ENCODE data around the gene GCN1.

GCN1 gene

GRCh38 chr12:120229487-120230325 lies 35.2 kb upstream of the GCN1 start:
- no peak for DNase-seq

- no peak for DNase-seq
These were observed 34.6 kb upstream of the GCN1 start for GRCh38 chr12:120229071-120229486.

GRCh38 chr12:120228291-120229070 lies 34.0 kb upstream of the GCN1 start:
- DNase-seq = peak; percentile 71 to 72

DNA sequence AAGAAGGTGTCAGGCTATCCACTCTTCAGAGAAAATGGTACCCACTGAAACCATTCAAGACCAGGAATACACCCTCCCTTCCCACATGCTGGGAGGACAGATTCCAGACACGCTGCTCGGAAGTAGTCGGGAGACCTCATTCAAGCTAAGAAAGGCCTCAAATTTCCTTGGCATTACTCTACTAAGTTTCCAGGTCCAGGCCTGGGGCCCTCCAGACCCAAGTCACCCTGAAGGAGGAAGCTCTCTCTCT lies 33.5 kb upstream of the GCN1 start:
- DNase-seq = no peak

DNA sequence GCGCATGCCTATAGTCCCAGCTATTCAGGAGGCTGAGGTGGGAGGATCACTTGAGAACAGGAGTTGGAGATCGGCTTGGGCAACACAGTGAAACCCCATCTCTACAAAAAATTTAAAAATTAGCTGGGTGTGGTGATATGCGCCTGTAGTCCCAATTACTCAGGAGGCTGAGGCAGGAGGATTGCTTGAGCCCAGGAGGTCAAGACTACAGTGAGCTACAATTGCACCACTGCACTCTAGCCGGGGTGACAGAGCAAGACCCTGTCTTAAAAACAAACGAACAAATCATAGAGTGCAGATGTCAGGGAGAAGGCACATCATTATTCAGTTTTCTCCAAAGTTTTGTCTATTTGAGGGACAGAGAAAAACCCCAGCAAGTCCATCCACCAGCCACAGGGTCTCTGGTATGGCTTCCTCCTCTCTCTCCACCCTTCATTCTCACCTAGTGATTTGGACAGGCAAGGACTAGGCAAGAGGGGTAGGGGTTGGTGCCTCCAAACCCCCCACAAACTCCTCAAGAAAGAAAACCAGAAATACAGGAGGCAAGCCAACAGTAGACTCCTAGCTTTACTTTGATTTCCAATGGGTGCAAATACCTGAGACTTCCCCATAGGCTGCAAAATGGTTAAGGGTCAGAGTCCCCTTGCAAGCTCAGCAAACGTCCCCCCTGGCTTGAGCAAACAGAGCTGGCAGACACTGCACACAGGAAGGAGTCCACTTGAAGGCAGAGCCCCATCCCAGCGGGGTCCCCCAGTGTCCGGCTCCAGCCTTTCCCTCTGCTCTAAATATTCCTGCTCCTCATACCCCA lies 32.9 kb upstream of the GCN1 start:
- no peak for DNase-seq

GRCh38 chr12:120225852-120226640 lies 31.5 kb upstream of the GCN1 start:
- no peak for DNase-seq

DNA sequence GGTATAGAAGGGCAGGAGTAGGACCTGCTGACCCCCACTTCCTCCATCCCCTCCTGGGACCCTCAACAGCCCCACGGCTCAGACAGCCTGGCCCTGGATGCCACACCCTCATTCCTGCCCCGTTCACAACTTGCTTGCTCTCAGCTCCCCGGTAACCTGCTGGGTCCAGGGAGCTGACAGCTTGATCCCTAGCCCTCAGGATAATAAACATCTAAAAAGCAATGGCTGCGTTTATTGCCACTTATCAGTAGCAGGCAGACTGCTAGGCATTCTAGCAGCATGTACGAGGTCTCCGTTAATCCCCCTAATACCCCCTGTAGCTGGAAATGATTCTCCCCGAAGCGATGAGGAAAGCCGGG lies 30.7 kb upstream of the GCN1 start:
- no peak for DNase-seq

DNA sequence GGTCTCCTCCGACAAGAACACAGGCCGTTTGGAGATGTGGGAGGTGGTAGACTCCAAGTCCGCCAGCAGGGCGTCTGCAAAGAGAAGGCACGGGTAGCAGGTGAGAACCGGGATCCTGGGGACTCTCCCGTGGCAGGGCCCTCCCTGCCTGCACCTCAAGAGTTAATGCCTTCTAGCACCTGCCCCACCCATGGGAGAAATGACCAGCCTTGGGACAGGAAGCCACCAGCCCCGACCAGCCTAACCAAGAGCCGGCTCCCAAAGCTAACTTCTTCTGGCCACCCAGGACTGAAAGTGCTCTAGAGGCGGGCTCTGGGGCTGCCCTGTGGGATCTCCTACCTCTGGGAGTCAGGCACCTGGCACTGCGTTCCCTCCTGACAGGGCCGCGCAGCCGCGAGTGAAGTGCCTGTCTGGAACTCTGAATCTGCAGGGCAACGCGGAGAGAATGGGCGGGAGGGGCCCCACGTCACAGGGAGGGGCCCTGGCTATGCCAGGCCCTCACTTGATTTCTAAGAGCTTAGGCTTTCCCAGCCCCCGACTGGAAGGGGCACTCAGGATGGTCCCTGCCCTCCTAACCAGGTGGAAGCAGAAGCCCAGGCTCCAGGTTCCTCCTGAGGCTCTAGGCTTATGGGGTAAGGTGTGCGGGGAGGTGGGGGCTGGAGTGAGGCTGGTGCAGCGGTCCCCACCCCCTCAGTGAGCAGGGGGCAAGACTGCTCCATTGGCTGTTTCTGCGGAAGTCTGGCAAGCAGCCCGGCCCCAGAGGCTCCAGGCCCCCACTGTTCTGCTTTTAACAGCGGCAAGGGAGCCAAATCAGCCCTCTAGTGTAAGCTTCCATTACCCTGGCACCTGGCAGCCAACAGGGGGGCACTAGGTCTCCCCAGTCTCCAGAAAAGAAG lies 30.0 kb upstream of the GCN1 start:
- DNase-seq = peak in 1 of 2 donors; percentile 62

GRCh38 chr12:120223458-120224303 lies 29.2 kb upstream of the GCN1 start:
- DNase-seq = no peak

- no peak for DNase-seq
These were observed 27.8 kb upstream of the GCN1 start for GRCh38 chr12:120222288-120222832.

DNA sequence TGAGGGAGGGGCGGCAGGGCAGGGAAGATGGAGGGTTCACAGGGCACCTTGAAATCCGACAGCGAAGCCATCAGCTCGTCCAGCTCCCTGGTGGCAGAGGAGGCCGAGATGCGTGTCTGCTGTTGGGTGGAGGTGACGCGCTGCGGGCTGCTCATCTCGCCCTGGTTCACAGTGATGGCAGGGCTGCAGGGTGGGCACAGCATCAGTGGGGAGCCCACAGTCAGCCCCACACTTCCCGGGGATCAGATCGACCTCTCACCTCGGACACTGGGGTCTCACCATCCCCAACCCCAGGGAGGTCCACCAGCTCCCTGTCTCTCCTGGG lies 27.0 kb upstream of the GCN1 start:
- no peak for DNase-seq

DNA sequence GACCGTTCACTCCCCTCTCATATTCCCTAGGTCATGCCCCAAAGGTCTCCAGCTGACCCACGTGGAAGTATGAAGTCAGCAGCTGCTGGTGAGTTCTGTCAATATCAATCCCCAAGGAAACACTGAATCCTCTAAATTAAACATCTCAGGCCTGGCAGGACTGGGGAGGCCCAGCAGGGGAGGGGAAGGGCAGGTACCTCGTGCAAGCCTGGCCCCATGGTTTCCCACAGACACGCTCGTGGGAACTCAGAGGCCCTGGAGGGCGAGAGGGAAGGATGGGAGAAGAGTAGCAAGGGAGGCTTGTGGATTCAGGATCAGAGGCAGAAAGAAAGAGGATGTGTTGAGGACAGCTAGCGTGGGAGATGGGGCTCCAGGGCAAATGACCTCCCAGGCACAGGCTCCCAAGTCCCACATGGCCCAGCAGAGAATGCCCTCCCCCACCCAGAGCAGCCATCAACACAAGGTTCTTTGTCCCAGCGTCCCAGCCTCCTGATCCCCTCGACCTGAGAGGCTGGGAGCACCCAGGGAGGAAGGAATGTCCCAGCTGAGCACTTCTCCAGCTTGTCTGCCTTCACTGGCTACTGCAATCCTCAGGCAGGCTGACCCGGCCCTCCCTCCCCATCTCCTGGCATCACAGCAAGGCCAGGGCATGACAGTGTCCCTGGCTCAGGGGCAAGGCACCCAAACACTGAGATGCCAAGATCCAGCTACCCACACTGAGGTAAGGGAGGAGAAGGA lies 26.5 kb upstream of the GCN1 start:
- DNase-seq = no peak

DNA sequence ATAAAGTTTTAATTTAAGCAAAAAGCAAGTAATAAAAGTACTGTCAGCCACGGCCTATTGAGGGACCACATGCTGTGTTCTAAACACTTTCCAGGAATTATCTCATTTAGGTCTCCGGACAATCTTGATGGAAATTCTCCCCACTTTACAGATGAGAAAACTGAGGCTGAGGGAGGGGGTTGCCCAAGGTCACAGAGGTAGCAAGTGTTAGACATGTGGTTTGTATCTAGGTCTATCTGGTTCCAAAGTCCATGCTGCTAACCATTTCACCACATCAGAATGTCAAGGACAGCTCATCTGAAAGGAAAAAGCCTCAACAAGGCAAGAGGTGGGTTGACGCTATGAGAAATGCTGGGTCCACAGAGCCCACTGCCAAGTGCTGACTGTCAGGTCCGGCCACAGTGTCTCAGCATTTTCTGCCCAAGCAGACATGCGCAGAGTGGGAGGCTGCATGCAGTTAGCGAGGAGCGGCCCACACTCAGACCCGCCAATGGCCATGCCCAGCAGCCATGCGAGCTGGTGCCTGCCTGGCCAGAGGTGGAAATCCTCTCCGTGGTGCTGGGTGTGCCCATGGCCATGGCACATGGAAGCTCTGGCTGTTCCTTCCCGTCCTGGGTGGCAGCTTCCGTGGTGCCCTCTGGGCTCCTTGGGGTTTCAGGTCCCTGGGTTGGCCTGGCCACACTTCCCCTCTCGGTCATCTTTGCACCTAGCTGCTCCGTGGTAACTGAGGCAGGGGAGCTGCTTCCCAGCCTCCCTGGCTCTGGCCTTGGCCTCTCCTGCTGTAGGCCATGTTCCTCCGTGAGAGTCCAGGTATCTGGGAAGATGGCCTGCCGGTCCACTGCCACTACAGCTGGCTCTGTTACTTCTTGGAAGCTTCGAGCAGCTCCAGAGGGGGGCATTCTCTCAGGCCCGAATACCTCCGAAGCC lies 24.4 kb upstream of the GCN1 start:
- DNase-seq = no peak

- no peak for DNase-seq
These were observed 22.5 kb upstream of the GCN1 start for GRCh38 chr12:120216742-120217605.

- DNase-seq = no peak
These were observed 21.5 kb upstream of the GCN1 start for GRCh38 chr12:120215766-120216735.

DNA sequence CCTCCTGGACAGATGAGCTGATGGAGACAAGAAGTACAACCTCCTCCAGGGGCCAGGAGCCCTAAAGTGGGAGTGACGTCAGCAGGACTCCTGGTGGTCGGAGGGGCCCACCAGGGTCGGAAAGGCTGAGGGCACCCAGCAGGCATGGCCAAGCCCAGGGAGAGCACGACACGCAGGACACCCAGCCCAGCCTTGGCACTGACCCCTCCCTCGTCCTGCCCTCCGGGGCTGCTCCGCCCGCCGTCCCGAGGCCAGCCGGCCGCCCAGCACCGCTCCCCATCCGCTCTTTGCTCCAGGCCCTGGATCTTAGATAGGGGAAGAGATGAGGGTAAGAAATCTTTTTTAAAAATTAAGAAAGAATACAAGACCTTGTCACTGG lies 20.8 kb upstream of the GCN1 start:
- DNase-seq = no peak

Measured in bone marrow (tissue), 2 donors.